ENCODE data around the gene MRPS27. TPM values are rescaled to one million over a fixed set of nuclear protein-coding genes. Genes with fewer than 3 reads are reported as not detected.
"Not testable (repeated sequence)": the region's sequence is repeated elsewhere in the genome, so short reads cannot be mapped to it uniquely, and the experiment has no call there.

The MRPS27 gene
- total RNA-seq, 1 experiment from 2014 or later, result 121 TPM

- DNase-seq, result no peak
- peaks cover 100% of the 10 kb centered on the region for H3K36me3 ChIP-seq
These were observed 132.5 kb downstream of the MRPS27 start for GRCh38 chr5:72187388-72188075.

GRCh38 chr5:72185496-72186329 lies 134.3 kb downstream of the MRPS27 start:
- peaks cover 95% of the 10 kb centered on the region for H3K36me3 ChIP-seq
- H3K9me3 ChIP-seq, result no peaks in the 10 kb centered on the region
- no peak overlapping the region for H3K4me3 ChIP-seq
- H3K27me3 ChIP-seq, result no peaks in the 10 kb centered on the region
- no peak for DNase-seq

More at GRCh38 chr5:72187388-72188075, 132.5 kb downstream of the MRPS27 start:
- Histone ChIP-seq H3K9me3 (no peaks in the 10 kb centered on the region), H3K27me3 (no peaks in the 10 kb centered on the region), H3K4me3 (no peak overlapping the region)

GRCh38 chr5:72184408-72184807 lies 135.6 kb downstream of the MRPS27 start:
- Histone ChIP-seq H3K27me3 (no peaks in the 10 kb centered on the region), H3K9me3 (no peaks in the 10 kb centered on the region), H3K36me3 (peaks cover 92% of the 10 kb centered on the region), H3K4me3 (no peak overlapping the region)
- DNase-seq, result no peak

GRCh38 chr5:72183101-72183520 lies 136.9 kb downstream of the MRPS27 start:
- Histone ChIP-seq H3K4me3 (no peak overlapping the region; the same call in 1 of the 2 replicates), H3K27me3 (no peaks in the 10 kb centered on the region), H3K9me3 (no peaks in the 10 kb centered on the region), H3K36me3 (peaks cover 79% of the 10 kb centered on the region)
- no peak for DNase-seq

GRCh38 chr5:72182686-72183085 lies 137.4 kb downstream of the MRPS27 start:
- Histone ChIP-seq H3K9me3 (no peaks in the 10 kb centered on the region), H3K4me3 (peak overlapping the region; percentile 49), H3K36me3 (peaks cover 75% of the 10 kb centered on the region), H3K27me3 (no peaks in the 10 kb centered on the region)
- no peak for DNase-seq

- H3K27me3 ChIP-seq, result no peaks in the 10 kb centered on the region
- no peaks in the 10 kb centered on the region for H3K9me3 ChIP-seq
- peak overlapping the region; percentile 49 for H3K4me3 ChIP-seq
- DNase-seq, result no peak
- peaks cover 65% of the 10 kb centered on the region for H3K36me3 ChIP-seq
These were observed 139.1 kb downstream of the MRPS27 start for GRCh38 chr5:72180925-72181324.

- peak overlapping the region; percentile 49 for H3K4me3 ChIP-seq
These were observed 140.1 kb downstream of the MRPS27 start for GRCh38 chr5:72179816-72180440.

GRCh38 chr5:72179028-72179815 lies 140.8 kb downstream of the MRPS27 start:
- H3K9me3 ChIP-seq, result no peaks in the 10 kb centered on the region
- DNase-seq, result peak; percentile 97
- peak overlapping the region; percentile 49 for H3K4me3 ChIP-seq
- H3K36me3 ChIP-seq, result peaks cover 56% of the 10 kb centered on the region
- H3K27me3 ChIP-seq, result no peaks in the 10 kb centered on the region

More at GRCh38 chr5:72179816-72180440, 140.1 kb downstream of the MRPS27 start:
- peak; percentile 59 for DNase-seq
- no peaks in the 10 kb centered on the region for H3K27me3 ChIP-seq
- H3K9me3 ChIP-seq, result no peaks in the 10 kb centered on the region
- peaks cover 58% of the 10 kb centered on the region for H3K36me3 ChIP-seq

- peaks cover 44% of the 10 kb centered on the region for H3K36me3 ChIP-seq
- no peak overlapping the region for H3K4me3 ChIP-seq
- no peaks in the 10 kb centered on the region for H3K9me3 ChIP-seq
- H3K27me3 ChIP-seq, result no peaks in the 10 kb centered on the region
- no peak for DNase-seq
These were observed 142.5 kb downstream of the MRPS27 start for GRCh38 chr5:72177538-72177937.

GRCh38 chr5:72172786-72173185 lies 147.3 kb downstream of the MRPS27 start:
- no peaks in the 10 kb centered on the region for H3K9me3 ChIP-seq
- no peak overlapping the region for H3K4me3 ChIP-seq
- DNase-seq, result no peak
- H3K27me3 ChIP-seq, result no peaks in the 10 kb centered on the region
- peaks cover 48% of the 10 kb centered on the region for H3K36me3 ChIP-seq

GRCh38 chr5:72171667-72172066 lies 148.4 kb downstream of the MRPS27 start:
- Histone ChIP-seq H3K36me3 (peaks cover 53% of the 10 kb centered on the region), H3K9me3 (no peaks in the 10 kb centered on the region), H3K4me3 (no peak overlapping the region), H3K27me3 (no peaks in the 10 kb centered on the region)
- no peak for DNase-seq

GRCh38 chr5:72171181-72171580 lies 148.9 kb downstream of the MRPS27 start:
- not testable (repeated sequence) for H3K9me3 ChIP-seq, H3K4me3 ChIP-seq, DNase-seq, H3K27me3 ChIP-seq
- H3K36me3 ChIP-seq, result peaks cover 54% of the 10 kb centered on the region

GRCh38 chr5:72170101-72170500 lies 149.9 kb downstream of the MRPS27 start:
- Histone ChIP-seq H3K9me3 (no peaks in the 10 kb centered on the region), H3K4me3 (no peak overlapping the region), H3K36me3 (peaks cover 53% of the 10 kb centered on the region), H3K27me3 (no peaks in the 10 kb centered on the region)
- no peak for DNase-seq
